Measurements from ENCODE around the gene MCCC1.
"Not testable (repeated sequence)": the region's sequence is repeated elsewhere in the genome, so short reads cannot be mapped to it uniquely, and the experiment has no call there.

The MCCC1 gene

DNA sequence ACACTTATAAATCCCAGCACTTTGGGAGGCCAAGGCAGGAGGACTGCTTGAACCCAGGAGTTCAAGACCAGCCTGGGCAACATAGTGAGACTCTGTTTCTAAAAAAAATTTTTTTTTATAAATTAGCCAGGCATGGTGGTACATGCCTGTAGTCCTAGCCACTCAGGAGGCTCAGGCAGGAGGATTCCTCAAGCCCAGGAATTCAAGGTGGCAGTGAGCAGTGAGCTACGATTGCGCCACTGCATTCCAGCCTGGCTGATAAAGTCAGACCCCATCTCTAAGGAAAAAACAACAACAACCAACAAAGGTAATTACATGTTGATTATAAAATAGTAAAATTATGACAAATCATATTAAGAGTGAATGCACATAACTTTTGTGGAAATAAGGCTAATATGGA, 40.9 kb downstream of the MCCC1 start:
- DNase-seq (ENCODE audit: low read depth in 4 of 4, low spot score in 1 of 4), result no peak

DNA sequence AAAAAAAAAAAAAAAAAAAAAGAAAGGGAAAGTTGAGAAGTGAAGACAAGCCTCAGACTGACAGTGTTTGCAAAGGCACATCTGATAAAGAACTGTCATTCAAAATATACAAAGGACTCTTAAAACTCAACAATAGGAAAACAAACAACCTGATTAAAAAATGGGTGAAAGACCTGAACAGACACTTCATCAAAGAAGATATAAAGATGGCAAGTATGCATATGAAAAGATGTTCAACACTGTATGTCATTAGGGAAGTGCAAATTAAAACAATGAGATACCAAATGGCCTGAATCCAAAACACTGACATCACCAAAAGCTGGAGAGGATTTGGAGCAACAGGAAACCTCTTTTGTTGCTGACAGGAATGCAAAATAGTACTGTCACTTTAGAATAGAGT, 48.6 kb downstream of the MCCC1 start:
- no peak for DNase-seq (ENCODE audit: low read depth in 4 of 4, low spot score in 1 of 4)

DNA sequence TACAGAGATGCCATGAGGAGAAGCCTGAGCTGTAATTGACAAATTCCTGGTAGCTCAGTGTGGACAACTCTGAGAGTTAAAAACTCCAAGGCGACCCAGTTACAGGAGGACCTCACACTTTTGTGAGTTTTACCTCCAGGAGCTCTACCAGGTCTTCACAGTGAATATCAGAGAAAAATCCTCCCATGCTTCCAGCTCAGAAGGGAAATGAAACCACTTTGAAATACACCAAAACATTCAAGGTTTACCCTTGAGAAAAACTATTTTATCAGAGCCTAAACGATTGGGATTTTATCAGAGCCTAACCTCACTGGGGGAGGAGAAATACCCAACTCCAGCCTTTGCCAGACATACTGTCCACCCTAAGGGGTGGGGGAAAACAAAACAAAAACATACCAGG, 52.4 kb downstream of the MCCC1 start:
- DNase-seq (ENCODE audit: low read depth in 4 of 4, low spot score in 1 of 4), result no peak

DNA sequence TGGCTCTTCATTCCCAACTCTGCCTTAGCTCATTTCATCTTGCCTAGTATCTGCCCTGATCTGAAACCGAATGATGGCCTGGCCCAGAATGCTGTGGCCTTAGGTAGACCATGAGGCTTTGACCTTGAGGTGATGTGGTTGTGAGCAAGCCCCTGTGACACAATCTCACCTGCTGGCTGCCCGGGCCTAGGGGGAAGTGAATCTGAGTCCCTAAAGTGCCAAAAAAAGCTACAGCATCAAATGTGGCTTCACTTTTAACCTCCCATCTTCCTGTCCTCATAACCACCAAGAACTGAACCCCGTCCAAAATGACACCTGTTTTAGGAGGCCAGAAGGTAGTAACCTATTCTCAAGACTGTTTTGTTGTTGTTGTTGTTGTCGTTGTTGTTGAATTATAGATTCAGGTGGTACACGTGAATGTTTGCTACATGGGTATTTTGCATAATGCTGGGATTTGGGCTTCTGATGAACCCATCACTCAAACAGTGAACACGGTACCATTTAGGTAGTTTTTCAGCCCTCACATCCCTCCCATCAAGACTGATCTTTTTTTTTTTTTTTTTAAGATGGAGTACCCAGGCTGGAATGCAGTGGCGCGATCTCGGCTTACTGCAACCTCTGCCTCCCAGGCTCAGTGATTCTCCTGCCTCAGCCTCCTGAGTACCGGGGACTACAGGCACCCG, 54.6 kb downstream of the MCCC1 start:
- no peak for DNase-seq (ENCODE audit: low read depth in 4 of 4, low spot score in 1 of 4)

DNA sequence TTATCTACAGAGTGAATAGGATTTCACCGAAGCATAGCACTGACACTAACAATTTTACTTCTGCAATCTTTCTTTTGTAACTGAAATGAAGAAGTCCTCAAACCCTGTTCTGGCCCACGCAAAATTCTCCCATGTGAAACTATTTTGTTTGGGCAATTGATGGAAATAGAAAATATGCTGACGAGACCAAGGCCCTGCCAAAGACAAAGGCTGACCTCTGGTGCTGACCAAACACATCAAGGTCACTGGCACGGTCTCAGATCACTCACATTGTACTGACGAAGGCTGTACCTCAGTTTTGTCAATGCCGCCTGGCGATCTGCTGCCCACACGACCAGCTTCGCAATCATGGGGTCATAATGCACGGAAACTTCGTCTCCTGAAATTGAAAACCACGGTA, 60.5 kb downstream of the MCCC1 start:
- no peak for DNase-seq (ENCODE audit: low read depth in 4 of 4, low spot score in 1 of 4)

DNA sequence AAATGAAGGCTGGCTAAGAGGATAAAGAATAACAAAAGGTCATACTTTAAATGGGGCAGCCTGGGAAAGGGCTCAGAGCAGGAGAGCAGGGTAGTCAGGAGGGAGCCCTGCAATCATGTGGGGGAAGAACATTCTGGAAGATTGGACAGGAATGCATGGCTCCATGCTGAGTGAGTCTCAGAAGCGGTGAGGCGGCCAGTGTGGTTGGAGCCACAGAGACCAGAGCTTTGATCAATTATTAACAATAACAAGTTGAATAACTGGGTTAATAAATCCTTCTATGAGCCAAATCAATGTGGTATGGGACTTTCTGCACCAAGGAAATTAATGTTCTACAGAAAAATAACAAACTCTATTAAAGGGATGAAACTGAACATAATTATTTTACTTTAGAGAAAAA, 61.1 kb downstream of the MCCC1 start:
- DNase-seq (ENCODE audit: low read depth in 4 of 4, low spot score in 1 of 4), result no peak

DNA sequence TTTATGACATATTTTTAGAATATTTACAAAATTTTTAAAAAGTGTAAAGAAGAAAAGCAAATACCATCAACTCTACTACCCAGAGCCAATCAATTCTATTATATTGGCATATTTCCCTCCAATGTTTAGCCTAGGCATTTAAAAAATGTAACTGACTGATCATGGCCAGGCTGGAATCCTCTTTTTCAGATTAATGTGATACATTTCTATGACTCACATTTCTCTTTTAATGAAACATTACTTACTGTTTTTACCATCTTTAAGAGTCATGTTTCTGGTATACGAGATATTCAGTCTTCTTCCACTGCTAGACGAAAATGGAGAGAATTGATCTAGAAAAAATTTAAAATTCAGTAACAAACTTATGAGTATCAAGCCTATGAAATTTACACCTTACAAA, 65.5 kb downstream of the MCCC1 start:
- no peak for DNase-seq (ENCODE audit: low read depth in 4 of 4, low spot score in 1 of 4)

DNA sequence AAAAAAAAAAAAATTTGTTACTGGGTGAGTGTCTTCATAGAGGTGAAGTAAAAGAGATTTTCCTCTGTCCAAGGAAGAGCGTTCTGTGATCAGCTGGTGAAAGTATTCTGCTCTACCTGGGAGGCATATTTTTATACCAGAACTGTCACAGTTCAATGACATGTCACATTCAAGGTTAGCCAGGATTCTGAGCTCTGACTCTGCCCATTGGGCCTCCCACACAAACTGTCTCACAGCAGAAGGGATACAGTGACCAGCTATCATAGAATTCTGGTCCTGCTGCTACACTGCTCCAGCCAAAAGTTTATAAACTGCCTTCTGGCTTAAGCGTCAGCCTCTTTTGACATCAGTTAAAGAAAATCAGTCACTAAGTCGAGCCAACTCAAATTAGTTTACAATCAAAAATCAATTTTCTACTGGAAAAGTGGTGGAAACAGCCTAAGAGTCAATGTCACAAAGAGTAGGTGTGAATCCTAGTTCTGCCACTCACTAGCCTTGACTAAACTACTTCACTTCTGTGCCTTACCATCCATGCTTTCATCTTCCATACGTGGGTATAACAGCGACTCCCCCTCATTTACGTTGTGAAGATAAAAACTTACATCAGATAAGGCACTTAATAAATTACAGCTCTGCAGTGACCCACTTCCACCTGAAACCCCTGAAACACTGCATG, 66.3 kb downstream of the MCCC1 start:
- DNase-seq (ENCODE audit: low read depth in 4 of 4, low spot score in 1 of 4), result no peak

DNA sequence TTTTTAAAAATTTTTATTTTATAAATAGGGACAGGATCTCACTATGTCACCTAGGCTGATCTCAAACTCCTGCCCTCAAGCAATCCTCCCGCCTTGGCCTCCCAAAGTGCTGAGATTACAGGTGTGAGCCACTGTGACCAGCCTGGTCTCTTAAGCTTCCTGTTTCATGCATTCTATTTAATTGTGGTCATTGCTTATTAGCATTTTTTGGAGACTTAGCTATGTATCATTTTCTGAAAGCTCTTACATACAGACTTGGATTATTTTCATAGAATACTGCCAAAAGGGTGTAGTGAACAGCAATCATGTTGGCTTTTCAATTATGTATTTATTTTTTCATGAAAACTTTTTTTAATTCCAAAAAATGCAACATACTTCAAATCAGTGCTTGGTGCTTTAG, 67.5 kb downstream of the MCCC1 start:
- no peak for DNase-seq (ENCODE audit: low read depth in 4 of 4, low spot score in 1 of 4)

DNA sequence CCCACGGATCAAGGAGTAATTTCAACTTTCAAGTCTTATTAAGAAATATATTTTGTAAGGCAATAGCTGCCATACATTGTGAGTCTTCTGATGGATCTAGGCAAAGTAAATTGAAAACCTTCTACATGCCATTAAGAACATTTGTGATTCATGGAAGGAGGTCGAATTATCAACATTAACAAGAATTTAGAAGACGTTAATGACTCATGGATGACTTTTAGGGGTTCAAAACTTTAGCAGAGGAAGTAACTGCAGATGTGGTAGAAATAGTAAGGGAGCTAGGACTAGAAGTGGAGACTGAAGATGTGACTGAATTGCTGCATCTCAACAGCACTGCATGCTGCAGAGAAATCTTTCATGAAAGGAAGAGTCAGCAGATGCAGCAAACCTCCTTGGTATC, 70.9 kb downstream of the MCCC1 start:
- DNase-seq (ENCODE audit: low read depth in 4 of 4, low spot score in 1 of 4), result no peak

DNA sequence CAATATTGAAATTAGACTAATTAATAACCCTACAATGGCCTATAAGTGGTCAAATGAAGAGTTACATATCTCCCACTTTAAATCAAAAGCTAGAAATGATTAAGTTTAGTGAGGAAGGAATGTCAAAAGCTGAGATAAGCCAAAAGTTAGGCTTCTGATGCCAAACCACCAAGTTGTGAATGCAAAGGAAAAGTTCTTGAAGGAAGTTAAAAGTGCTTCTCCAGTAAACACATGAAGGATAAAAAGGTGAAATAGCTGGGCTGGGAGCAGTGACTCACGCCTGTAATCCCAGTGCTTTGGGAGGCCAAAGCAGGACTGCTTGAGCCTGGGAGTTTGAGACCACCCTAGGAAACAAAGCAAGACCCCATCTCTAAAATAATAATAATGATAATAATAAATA, 72.0 kb downstream of the MCCC1 start:
- DNase-seq (ENCODE audit: low read depth in 4 of 4, low spot score in 1 of 4), result no peak

DNA sequence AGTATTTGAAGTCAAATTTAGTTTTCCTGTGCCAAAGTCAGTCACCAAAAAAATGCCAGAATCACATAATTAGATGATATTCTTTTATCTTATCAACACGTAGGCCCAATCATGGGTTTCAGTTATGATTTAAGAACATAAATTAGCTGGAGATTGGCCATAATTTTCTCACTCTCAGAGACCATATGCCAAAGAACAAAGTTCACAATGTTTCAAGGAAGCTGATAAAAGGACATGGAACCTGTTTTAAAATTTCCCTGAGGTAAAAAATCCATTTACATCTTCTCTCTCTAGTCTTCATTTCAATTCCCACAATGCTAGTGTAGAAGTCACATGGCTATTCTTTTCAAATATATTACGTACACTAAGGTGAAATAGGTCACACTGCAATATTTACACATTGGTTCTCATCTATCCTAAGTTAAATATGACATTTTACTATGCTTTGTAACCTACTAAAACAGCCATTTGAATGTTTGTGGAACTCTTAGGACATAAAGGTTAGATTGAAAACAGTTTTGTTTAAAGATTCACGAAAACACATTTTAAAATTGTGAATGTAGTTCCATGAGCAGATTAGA, 76.3 kb downstream of the MCCC1 start:
- no peak for DNase-seq (ENCODE audit: low read depth in 4 of 4, low spot score in 1 of 4)

DNA sequence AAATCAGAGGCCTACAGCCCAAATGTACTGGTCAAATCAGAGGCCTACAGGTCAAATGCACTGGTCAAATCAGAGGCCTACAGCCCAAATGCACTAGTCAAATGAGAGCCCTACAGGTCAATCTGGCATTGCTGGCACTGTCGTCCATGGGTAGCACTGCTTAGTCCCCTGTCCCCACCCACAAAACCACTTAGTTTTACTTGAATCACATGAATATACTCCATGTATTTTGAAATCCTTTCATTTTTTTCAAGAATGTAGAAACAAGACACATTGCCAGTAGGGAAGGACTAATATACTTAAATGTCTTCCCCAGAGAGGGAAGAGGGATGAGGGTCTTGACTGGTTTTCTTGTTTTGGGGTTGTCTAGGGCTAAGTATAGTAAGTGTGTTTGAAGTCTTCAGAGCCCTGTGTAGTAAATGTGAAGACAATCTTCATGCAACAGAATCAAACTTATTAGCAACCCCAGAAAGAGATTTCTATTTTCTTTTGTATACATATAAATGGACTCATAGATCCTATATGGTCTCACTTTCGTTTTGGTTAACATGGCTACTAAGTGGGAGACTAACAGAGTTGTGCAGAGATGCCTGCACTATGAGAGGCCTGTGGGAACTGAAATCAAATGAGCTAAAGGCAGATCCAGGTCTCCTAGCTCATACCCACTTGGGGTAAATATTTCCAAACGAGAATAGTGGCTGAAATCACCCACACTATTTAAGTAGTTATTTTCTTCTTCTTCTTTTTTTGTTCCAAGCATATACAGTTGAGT, 80.7 kb downstream of the MCCC1 start:
- no peak for DNase-seq (ENCODE audit: low read depth in 4 of 4, low spot score in 1 of 4)

DNA sequence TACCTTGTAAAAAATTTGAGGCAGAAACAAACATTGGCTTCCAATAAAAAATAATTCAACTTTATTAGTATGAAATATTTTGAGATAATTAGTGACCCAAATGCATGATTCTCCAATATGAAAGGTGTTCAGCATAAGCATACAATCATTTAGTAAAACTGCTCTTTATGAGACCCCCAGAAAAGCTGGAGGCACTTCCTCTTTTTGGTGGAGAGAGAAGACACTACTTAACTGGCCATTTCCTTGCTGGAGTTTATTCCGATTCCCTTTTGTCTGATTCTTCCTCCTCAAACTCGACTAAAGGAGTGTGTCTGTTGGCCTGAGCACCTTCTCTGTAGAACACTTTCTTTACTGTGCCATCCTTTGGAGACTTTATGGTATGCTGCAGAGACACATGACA, 84.1 kb downstream of the MCCC1 start:
- DNase-seq (ENCODE audit: low read depth in 4 of 4, low spot score in 1 of 4), result no peak

DNA sequence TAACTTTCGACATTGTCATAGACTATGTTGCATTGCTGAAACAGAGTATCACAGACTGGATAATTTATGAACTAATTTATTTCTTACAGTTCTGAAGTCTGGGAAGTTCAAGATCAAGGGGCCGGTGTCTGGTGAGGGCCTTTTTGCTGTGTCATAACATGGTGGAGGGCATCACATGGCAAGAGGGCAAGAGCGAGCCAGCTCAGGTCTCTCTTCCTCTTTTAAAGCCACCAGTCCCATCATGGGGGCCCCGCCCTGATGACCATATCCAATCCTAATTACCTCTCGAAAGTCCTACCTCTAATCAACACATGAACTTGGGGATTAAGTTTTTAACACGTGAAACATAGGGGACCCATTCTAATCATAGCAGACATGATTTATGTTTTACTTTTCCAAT, 85.4 kb downstream of the MCCC1 start:
- DNase-seq (ENCODE audit: low read depth in 4 of 4, low spot score in 1 of 4), result no peak

DNA sequence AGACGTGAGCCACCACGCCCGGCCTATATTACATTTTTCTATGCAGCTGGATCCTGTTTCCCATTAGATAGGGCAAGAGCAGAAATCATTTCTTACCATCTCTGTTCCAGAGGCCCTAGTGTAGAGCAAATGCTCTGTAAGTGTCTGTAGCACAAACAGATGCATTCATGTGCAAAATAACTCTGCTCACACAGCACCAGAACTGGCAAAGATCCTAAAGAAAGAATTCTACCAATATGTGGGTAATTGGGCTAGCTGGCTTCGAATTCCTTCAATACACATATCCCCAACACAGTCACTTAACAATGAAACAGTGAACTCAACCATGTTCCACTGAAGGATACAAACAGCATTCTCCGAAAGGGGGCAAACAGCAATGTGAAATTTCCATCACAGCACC, 86.2 kb downstream of the MCCC1 start:
- DNase-seq (ENCODE audit: low read depth in 4 of 4, low spot score in 1 of 4), result no peak

DNA sequence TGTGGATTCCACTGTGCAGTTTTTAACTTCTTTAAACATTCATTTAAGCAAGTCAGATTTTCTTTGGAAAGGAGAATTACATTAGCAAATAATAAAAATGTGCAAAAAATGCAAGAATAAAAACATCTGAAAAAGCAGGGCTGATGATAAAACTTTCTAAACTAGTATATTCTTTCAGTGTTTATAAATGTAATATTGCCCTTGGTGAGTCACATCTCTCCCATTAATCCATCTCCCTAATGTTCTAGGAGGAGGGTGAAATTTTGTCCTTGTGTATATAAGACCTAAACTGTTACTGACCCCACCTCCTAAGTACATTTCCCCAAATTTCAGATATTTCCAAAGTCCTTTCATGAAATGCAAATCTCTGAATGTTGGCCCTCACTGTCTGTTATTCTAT, 90.5 kb downstream of the MCCC1 start:
- DNase-seq (ENCODE audit: low read depth in 4 of 4, low spot score in 1 of 4), result no peak

DNA sequence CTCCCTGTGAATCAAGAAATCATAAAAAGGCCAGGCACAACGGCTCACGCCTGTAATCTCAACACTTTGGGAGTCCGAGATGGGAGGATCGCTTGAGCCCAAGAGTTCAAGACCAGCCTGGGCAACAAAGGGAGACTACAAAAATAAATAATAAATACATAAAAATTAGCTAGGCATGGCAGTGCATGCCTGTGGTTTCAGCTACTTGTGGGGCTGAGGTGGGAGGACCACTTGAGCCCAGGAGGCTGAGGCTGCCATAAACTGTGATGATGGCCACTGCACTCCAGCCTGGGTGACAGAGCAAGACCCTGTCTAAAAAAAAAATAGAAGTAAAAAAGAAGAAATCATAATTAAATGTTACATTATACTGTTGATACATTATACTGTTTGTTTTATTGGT, 91.0 kb downstream of the MCCC1 start:
- no peak for DNase-seq (ENCODE audit: low read depth in 4 of 4, low spot score in 1 of 4)

DNA sequence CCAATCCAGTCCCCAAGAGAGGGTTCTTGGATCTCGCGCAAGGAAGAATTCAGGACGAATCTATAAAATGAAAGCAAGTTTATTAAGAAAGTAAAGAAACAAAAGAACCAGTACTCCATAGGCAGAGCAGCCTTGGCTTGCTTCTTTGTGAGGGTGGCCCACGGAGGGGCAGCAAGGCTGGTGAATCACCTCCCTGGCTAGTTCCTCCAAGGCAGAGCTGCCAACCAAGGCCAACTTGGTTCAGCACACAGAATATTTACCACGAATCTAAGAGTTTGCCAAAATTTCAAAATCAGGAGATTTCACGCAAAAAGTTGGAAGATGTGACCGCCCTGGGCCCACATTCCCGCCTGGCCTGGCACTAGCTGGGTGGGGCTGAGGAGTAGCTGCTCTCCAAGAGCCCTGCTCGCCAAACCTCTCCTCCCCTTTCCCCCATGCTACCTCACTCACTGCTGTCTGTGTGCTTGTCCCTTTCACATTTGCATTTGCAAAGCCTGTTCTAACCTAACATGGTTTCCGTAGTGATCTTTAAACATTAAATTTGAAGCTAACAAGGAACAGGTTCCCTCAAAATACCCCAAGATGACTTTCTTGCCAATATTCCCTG, 92.8 kb downstream of the MCCC1 start:
- no peak for DNase-seq (ENCODE audit: low read depth in 4 of 4, low spot score in 1 of 4)

DNA sequence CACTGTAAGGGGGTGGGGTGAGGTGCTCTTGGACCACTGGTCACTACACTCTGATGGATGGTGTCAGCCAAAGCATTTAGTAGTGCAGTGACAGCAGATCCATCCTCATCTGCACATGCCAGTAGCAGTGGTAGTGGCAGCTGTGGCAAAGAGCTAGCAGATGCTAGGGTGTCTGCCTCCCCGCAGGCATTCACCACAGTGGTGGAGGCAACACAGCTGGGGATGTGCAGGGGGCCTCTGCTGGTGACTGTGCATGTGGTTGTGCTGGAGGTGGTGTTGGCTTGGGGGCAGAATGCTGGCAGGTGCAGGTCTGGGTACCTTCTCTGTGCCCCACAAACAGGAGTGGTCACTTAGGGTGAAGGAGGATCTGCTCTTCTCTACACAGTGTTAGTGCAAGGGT, 99.5 kb downstream of the MCCC1 start:
- no peak for DNase-seq (ENCODE audit: low read depth in 4 of 4, low spot score in 1 of 4)

DNA sequence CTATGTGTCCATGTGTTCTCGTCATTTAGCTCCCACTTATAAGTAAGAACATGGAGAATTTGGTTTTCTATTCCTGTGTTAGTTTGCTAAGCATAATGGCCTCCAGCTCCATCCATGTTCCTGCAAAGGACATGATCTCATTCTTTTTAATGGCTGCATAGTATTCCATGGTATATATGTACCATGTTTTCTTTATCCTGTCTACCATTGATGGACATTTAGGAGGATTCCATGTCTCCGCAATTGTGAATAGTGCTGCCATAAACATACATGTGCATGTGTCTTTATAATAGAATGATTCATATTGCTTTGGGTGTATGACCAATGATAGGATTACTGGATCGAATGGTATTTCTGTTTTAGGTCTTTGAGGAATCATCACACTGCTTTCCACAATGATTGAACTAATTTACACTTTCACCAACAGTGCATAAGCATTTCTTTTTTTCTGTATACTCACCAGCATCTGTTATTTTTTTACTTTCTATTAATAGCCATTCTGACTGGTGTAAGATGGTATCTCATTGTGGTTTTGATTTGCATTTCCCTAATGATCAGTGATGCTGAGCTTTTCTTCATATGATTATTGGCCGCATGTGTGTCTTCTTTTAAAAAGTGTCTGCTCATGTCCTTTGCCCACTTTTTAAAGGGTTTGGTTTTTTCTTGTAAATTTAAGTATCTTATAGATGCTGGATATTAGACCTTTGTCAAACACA, 105.7 kb downstream of the MCCC1 start:
- not testable (repeated sequence) for DNase-seq (ENCODE audit: low read depth in 4 of 4, low spot score in 1 of 4)
